ENCODE data around the gene YAF2.
A peak's percentile ranks its signal among the peaks of the same experiment; 100 is the strongest.

YAF2 gene

DNA sequence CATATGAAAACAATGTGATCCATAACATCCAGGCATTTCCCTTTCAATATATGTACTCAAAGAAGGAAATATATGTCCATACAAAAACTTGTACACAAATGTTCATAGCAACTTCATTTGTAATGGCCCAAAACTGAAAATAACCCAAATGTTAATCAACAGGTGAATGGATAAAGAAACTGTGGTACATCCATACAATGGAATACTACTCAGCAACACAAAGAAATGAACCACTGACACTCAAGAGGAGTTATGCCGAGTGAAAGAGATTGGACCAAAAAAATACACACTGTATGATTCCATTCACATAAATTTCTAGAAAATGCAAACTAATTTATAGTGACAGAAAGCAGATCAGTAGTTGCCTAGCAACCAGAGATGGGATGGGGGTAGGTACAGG, 63.1 kb downstream of the YAF2 start:
- Mint-ChIP-seq H3K36me3 (ENCODE audit: insufficient read depth) (peaks cover 17% of the 10 kb centered on the region), H3K4me1 (ENCODE audit: low read depth in 2 of 2) (peaks cover 9 to 40% of the 10 kb centered on the region in 2 donors)

DNA sequence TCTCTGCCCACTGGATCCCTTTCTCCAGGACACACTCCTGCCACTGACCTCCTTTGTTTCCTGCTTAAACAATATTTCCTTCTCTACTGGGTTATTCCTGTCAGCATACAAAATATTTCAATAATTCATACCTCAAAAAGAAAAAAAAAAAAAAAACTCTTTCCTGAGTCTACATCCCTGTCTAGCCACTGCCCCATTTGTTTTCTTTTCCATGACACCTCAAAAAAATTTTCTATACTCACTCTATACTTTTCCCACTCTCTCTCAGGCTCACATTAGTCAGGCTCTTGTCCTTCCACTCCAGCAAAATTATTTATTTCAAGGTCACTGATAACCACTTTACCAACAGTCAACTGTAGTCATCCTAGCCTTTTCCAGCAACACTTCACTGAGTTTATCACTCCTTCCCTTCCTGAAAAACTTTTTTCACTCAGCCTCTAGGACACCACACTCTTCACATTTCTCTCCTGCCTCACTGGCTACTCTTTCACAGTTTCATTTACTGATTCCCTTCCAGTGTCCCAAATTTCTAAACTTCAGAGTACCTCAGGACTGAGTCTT, 64.0 kb downstream of the YAF2 start:
- ATAC-seq (replicated peaks), result no peak
- Mint-ChIP-seq H3K4me3 (no peak overlapping the region), H3K9me3 (peaks cover 0 to 2% of the 10 kb centered on the region in 2 donors), H3K4me1 (ENCODE audit: low read depth in 2 of 2) (peaks cover 9 to 42% of the 10 kb centered on the region in 2 donors), H3K27ac (peak overlapping the region in 1 of 2 donors; percentile 41), H3K36me3 (ENCODE audit: insufficient read depth) (peaks cover 14% of the 10 kb centered on the region), H3K27me3 (no peaks in the 10 kb centered on the region)
- DNase-seq, result no peak

More for the DNA sequence above, 63.1 kb downstream of the YAF2 start:
- peaks cover 0 to 2% of the 10 kb centered on the region in 2 donors for H3K9me3 Mint-ChIP-seq
- ATAC-seq (replicated peaks) (no peak), DNase-seq (no peak)
- no peaks in the 10 kb centered on the region for H3K27me3 Mint-ChIP-seq
- no peak overlapping the region for H3K4me3 Mint-ChIP-seq
- H3K27ac Mint-ChIP-seq, result peak overlapping the region in 1 of 2 donors; percentile 47

DNA sequence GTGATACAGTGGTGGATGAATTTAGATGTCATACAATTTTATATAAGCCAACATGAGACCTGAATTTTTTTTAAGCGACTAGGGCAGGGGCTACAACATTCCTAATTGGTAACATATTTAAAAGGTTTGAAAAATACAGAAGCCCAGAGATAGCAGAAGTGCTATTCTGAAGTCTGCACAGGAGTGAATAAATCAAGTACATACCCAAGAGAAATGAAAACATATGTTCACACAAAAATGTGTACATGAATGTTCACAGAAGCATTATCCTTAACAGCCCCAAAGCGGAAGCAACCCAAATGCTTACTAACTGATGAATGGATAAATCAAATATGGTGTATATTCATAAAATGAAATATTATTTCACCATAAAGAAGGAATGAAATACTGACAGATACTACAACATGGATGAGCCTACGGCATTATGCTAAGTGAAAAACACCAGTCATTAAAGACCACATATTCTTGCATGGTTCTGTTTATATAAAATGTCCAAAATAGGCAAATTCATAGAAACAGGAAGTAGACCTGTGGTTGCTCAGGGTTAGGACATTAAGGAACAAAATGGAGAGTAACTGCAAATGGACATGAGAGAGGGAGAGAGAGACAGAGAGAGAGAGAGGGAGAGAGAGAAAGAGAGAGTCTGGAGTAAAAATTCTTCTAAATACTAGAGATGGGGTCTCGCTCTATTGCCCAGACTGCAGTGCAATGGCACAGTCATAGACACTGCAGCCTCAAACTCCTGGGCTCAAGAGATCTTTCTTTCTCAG, 65.4 kb downstream of the YAF2 start:
- Mint-ChIP-seq H3K4me3 (no peak overlapping the region), H3K27ac (peak overlapping the region in 1 of 2 donors; percentile 1), H3K36me3 (ENCODE audit: insufficient read depth) (peaks cover 9% of the 10 kb centered on the region)

DNA sequence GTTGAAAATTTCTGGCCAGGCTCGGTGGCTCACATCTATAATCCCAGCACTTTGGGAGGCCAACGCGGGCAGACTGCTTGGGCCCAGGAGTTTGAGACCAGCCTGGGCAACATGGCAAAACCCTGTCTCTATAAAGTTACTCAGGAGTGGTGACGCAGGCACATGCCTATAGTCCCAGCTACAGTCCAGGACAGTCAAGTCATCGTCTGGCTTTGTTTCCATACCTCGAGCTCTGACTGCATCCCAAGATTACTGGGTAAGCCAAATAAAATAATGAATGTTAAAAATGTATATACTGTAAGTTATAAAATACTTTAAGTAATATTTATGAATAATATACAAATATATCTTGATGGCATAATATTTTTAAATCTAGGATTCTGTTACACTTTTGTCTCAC, 70.3 kb downstream of the YAF2 start:
- Mint-ChIP-seq H3K36me3 (ENCODE audit: insufficient read depth) (peaks cover 6% of the 10 kb centered on the region), H3K27me3 (no peaks in the 10 kb centered on the region), H3K27ac (no peak overlapping the region), H3K4me1 (ENCODE audit: low read depth in 2 of 2) (peaks cover 3 to 14% of the 10 kb centered on the region in 2 donors), H3K9me3 (no peaks in the 10 kb centered on the region), H3K4me3 (no peak overlapping the region)
- ATAC-seq (replicated peaks) (no peak), DNase-seq (no peak)

More for the DNA sequence above, 65.4 kb downstream of the YAF2 start:
- Mint-ChIP-seq H3K4me1 (ENCODE audit: low read depth in 2 of 2) (peaks cover 9 to 42% of the 10 kb centered on the region in 2 donors), H3K27me3 (no peaks in the 10 kb centered on the region), H3K9me3 (peaks cover 0 to 2% of the 10 kb centered on the region in 2 donors)
- no peak for DNase-seq
- ATAC-seq (replicated peaks), result no peak

DNA sequence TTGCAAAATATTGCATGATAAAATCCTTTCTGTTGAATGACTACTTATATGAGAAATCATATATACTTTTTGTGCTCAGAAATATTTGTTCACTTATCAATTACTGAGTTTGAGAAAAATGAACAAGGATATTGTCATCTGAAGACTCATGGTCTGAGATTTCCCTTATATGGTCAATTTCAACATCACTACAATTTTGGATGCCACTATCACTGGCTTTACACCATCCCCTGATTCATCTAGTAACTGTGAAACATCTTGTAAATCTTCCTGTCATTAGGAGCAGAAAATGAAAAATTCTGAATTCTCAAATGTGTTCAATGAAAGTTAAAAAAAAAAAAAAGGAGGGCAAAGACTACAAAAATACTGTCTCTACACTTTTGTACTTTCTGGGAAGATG, 71.5 kb downstream of the YAF2 start:
- Mint-ChIP-seq H3K4me3 (no peak overlapping the region), H3K9me3 (no peaks in the 10 kb centered on the region), H3K4me1 (ENCODE audit: low read depth in 2 of 2) (peaks cover 4 to 14% of the 10 kb centered on the region in 2 donors), H3K27ac (peak overlapping the region in 1 of 2 donors; percentile 69), H3K27me3 (no peaks in the 10 kb centered on the region), H3K36me3 (ENCODE audit: insufficient read depth) (peaks cover 3% of the 10 kb centered on the region)
- no peak for ATAC-seq (replicated peaks)
- no peak for DNase-seq

GRCh38 chr12:42163913-42164312, 74.1 kb downstream of the YAF2 start:
- no peak for ATAC-seq (replicated peaks)
- Mint-ChIP-seq H3K9me3 (no peaks in the 10 kb centered on the region), H3K36me3 (ENCODE audit: insufficient read depth) (peaks cover 16% of the 10 kb centered on the region), H3K27ac (peak overlapping the region in 1 of 2 donors; percentile 64), H3K4me1 (ENCODE audit: low read depth in 2 of 2) (peaks cover 4 to 12% of the 10 kb centered on the region in 2 donors), H3K27me3 (no peaks in the 10 kb centered on the region), H3K4me3 (no peak overlapping the region)
- DNase-seq, result no peak

- Mint-ChIP-seq H3K9me3 (no peaks in the 10 kb centered on the region), H3K27me3 (no peaks in the 10 kb centered on the region), H3K4me3 (no peak overlapping the region), H3K27ac (peak overlapping the region; percentile 73 to 77), H3K4me1 (ENCODE audit: low read depth in 2 of 2) (peaks cover 4 to 10% of the 10 kb centered on the region in 2 donors), H3K36me3 (ENCODE audit: insufficient read depth) (peaks cover 16% of the 10 kb centered on the region)
- DNase-seq (no peak), ATAC-seq (replicated peaks) (no peak)
Measured at GRCh38 chr12:42162965-42163364, 75.1 kb downstream of the YAF2 start.

DNA sequence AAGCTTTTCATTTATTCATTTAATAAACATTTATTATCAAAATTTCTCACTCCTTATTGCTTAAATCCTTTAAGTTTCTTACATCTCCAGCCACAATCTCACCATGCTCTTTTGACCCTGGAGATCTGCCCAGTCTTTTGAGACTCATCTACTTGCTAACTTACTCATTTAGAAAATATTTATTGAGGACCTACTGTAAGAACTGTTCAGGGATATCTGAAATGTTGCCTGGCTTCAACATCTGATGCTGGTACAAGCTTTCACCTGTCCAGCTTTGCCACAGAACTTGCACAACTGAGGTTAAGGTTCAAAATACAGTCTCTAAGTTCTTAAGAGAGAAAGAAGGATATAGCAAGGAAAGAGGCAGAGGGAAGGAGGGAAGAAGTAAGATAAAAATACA, 75.9 kb downstream of the YAF2 start:
- H3K4me3 Mint-ChIP-seq, result no peak overlapping the region
- peaks cover 4 to 10% of the 10 kb centered on the region in 2 donors for H3K4me1 Mint-ChIP-seq (ENCODE audit: low read depth in 2 of 2)
- H3K27me3 Mint-ChIP-seq, result no peaks in the 10 kb centered on the region
- H3K27ac Mint-ChIP-seq, result peak overlapping the region; percentile 73 to 77
- H3K9me3 Mint-ChIP-seq, result no peaks in the 10 kb centered on the region
- peaks cover 16% of the 10 kb centered on the region for H3K36me3 Mint-ChIP-seq (ENCODE audit: insufficient read depth)
- no peak for ATAC-seq (replicated peaks)
- no peak for DNase-seq

DNA sequence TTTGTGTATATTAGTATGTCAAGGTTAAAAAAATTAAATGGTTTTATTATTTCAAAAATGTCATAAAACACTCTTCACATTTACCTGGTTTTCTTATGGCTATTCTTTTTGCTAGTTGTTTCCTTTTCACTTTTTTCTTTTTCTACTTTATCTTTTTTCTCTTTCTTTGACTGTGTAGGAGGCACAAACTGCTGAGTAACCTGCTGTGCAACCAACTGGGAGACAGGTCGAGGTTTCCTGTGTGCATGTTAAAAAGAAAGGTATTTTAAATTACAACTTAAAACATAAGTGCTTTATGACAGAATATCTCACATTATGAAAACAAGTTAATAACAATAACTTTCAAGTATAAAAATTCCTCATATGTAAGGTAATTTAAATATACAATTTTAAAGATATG, 76.5 kb downstream of the YAF2 start:
- no peak overlapping the region for H3K4me3 Mint-ChIP-seq
- ATAC-seq (replicated peaks), result no peak
- no peaks in the 10 kb centered on the region for H3K9me3 Mint-ChIP-seq
- no peaks in the 10 kb centered on the region for H3K27me3 Mint-ChIP-seq
- H3K36me3 Mint-ChIP-seq (ENCODE audit: insufficient read depth), result peaks cover 16% of the 10 kb centered on the region
- H3K27ac Mint-ChIP-seq, result peak overlapping the region in 1 of 2 donors; percentile 77
- DNase-seq, result no peak
- H3K4me1 Mint-ChIP-seq (ENCODE audit: low read depth in 2 of 2), result peaks cover 4 to 10% of the 10 kb centered on the region in 2 donors

- no peaks in the 10 kb centered on the region for H3K4me1 Mint-ChIP-seq (ENCODE audit: low read depth in 2 of 2)
- no peaks in the 10 kb centered on the region for H3K9me3 Mint-ChIP-seq
- H3K4me3 Mint-ChIP-seq, result no peak overlapping the region
- peaks cover 12% of the 10 kb centered on the region for H3K36me3 Mint-ChIP-seq (ENCODE audit: insufficient read depth)
- no peaks in the 10 kb centered on the region for H3K27me3 Mint-ChIP-seq
- DNase-seq (no peak), ATAC-seq (replicated peaks) (no peak)
- H3K27ac Mint-ChIP-seq, result no peak overlapping the region
Measured at GRCh38 chr12:42156232-42156631, 81.8 kb downstream of the YAF2 start.

- ATAC-seq (replicated peaks) (no peak), DNase-seq (no peak)
- H3K36me3 Mint-ChIP-seq (ENCODE audit: insufficient read depth), result peaks cover 5% of the 10 kb centered on the region
- H3K9me3 Mint-ChIP-seq, result no peaks in the 10 kb centered on the region
- peak overlapping the region; percentile 85 to 95 for H3K4me3 Mint-ChIP-seq
- peaks cover 26 to 36% of the 10 kb centered on the region in 2 donors for H3K4me1 Mint-ChIP-seq (ENCODE audit: low read depth in 2 of 2)
- peak overlapping the region; percentile 80 to 82 for H3K27ac Mint-ChIP-seq
- H3K27me3 Mint-ChIP-seq, result no peaks in the 10 kb centered on the region
Measured at GRCh38 chr12:42145552-42146215, 92.4 kb downstream of the YAF2 start.

- H3K9me3 Mint-ChIP-seq, result no peaks in the 10 kb centered on the region
- peak overlapping the region; percentile 80 to 82 for H3K27ac Mint-ChIP-seq
- H3K4me3 Mint-ChIP-seq, result peak overlapping the region; percentile 85 to 95
- DNase-seq, result peak in 1 of 3 experiments; percentile 10
- peaks cover 5% of the 10 kb centered on the region for H3K36me3 Mint-ChIP-seq (ENCODE audit: insufficient read depth)
- ATAC-seq (replicated peaks), result no peak
- no peaks in the 10 kb centered on the region for H3K27me3 Mint-ChIP-seq
- peaks cover 26 to 40% of the 10 kb centered on the region in 2 donors for H3K4me1 Mint-ChIP-seq (ENCODE audit: low read depth in 2 of 2)
Measured at GRCh38 chr12:42145197-42145549, 92.9 kb downstream of the YAF2 start.

GRCh38 chr12:42144408-42145196, 93.4 kb downstream of the YAF2 start, which contains the start of gene GXYLT1:
TSS of gene GXYLT1 (minus strand) at chr12:42144874. CDS start at chr12:42144646, 228 bp downstream.
- peaks cover 5% of the 10 kb centered on the region for H3K36me3 Mint-ChIP-seq (ENCODE audit: insufficient read depth)
- H3K9me3 Mint-ChIP-seq, result no peaks in the 10 kb centered on the region
- H3K4me1 Mint-ChIP-seq (ENCODE audit: low read depth in 2 of 2), result peaks cover 29 to 42% of the 10 kb centered on the region in 2 donors
- H3K27me3 Mint-ChIP-seq, result no peaks in the 10 kb centered on the region
- peak within 1 kb of the TSS; percentile 85 to 95 for H3K4me3 Mint-ChIP-seq
- ATAC-seq (replicated peaks) (peak; percentile 81), DNase-seq (peak; percentile 64 to 72 (median 69))
- peak within 1 kb of the TSS; percentile 84 to 85 for H3K27ac Mint-ChIP-seq

Measured in effector memory CD8-positive, alpha-beta T cell (primary cell).